ENCODE results near the gene EFCAB14. TPM values are rescaled to one million over a fixed set of nuclear protein-coding genes. Genes with fewer than 3 reads are reported as not detected.
"Not testable (repeated sequence)": the region's sequence is repeated elsewhere in the genome, so short reads cannot be mapped to it uniquely, and the experiment has no call there.

EFCAB14 gene
- total and polyA plus RNA-seq, 10 of the 15 experiments (the other 5 are each of a cell fraction or from before 2014, with no cell fraction given) = 7.8 to 66.0 (median 41.6) TPM

GRCh38 chr1:46694676-46695075, 24.2 kb downstream of the EFCAB14 start:
- H3K4me2 ChIP-seq (ENCODE audit: control insufficient read depth, insufficient read depth); CTCF ChIA-PET; H3K9ac ChIP-seq (ENCODE audit: control insufficient read depth, insufficient read depth, low read length); POLR2A ChIA-PET; H2AFZ ChIP-seq (ENCODE audit: control insufficient read depth, low read depth, low read length); in situ Hi-C loops (cut with MboI); intact Hi-C loops (cut with micrococcal nuclease; ENCODE audit: unreplicated experiment); H3K79me2 ChIP-seq (ENCODE audit: control insufficient read depth, insufficient read depth, low read length); H4K20me1 ChIP-seq (ENCODE audit: control insufficient read depth, insufficient read depth); H3K4me1 ChIP-seq (ENCODE audit: control insufficient read depth, insufficient read depth, low read length); H3K27ac ChIP-seq (ENCODE audit: control insufficient read depth, insufficient read depth); H3K4me3 ChIP-seq; FAIRE-seq; RAD21 ChIA-PET (ENCODE audit: unreplicated experiment); ATAC-seq; BruUV-seq (replicated peaks); H3K9me3 ChIP-seq (replicated peaks; ENCODE audit: control insufficient read depth, insufficient read depth, low read length); DNase-seq (ENCODE audit: low read depth, low spot score); H3K27me3 ChIP-seq (replicated peaks in 1 of 2; ENCODE audit: control insufficient read depth in 2 of 2, insufficient read depth in 2 of 2, low read length in 1 of 2): not testable (repeated sequence)
- WGBS (ENCODE audit: insufficient coverage, insufficient replicate concordance, low lambda C conversion rate, missing lambda C conversion rate) = 96% methylated on average over 4 of the region's 4 CpGs
- SMC1A ChIA-PET (ENCODE audit: uncharacterized antibody, unreplicated experiment) = interaction anchor here (1.3 kb wide), 1 partner anchor 18 kb away, joined by 3 read pairs; no protein-coding TSS in a partner anchor
- peaks cover 13 to 29% of the 10 kb centered on the region in 2 experiments for H3K36me3 ChIP-seq (ENCODE audit: control insufficient read depth in 2 of 2, insufficient read depth in 2 of 2, low read length in 1 of 2)

- BruUV-seq (replicated peaks) = no TSS peak
- ATAC-seq = no peak
- no peak for DNase-seq (ENCODE audit: low read depth, low spot score)
- TF ChIP-seq CBX5 (IDR thresholded peaks at IDR 0.05; ENCODE audit: low read depth) = no peak
- TF ChIP-seq HDAC6 (IDR thresholded peaks at IDR 0.05; ENCODE audit: unreplicated experiment) = no peak
- no peak for TF ChIP-seq CBFB (IDR thresholded peaks at IDR 0.05; ENCODE audit: low read depth)
- TF ChIP-seq IKZF2 (IDR thresholded peaks at IDR 0.05) = no peak
- TF ChIP-seq STAT1 (conservative IDR thresholded peaks at IDR 0.05) = no peak
- no peak for TF ChIP-seq NBN (IDR thresholded peaks at IDR 0.05)
- no peak for TF ChIP-seq ZBTB11 (CRISPR knock-in tag; IDR thresholded peaks at IDR 0.05)
- TF ChIP-seq ZBTB33 (IDR thresholded peaks at IDR 0.05) = no peak
- no peak for TF ChIP-seq LARP7 (IDR thresholded peaks at IDR 0.05)
- no peak for TF ChIP-seq TCF7 (IDR thresholded peaks at IDR 0.05; ENCODE audit: borderline replicate concordance)
- H3K4me1 ChIP-seq (ENCODE audit: control insufficient read depth, insufficient read depth, low read length) = no peaks in the 10 kb centered on the region
- ChIA-PET RAD21 (ENCODE audit: unreplicated experiment) (no interaction called here), POLR2A (no interaction called here), SMC1A (ENCODE audit: uncharacterized antibody, unreplicated experiment) (no interaction called here), CTCF (no interaction called here)
- H3K27me3 ChIP-seq (replicated peaks in 1 of 2; ENCODE audit: control insufficient read depth in 2 of 2, insufficient read depth in 2 of 2, low read length in 1 of 2) = no peaks in the 10 kb centered on the region
- peaks cover 16 to 34% of the 10 kb centered on the region in 2 experiments for H3K36me3 ChIP-seq (ENCODE audit: control insufficient read depth in 2 of 2, insufficient read depth in 2 of 2, low read length in 1 of 2)
- H3K9me3 ChIP-seq (replicated peaks; ENCODE audit: control insufficient read depth, insufficient read depth, low read length) = no peaks in the 10 kb centered on the region
- H3K9ac ChIP-seq (ENCODE audit: control insufficient read depth, insufficient read depth, low read length) = no peak overlapping the region
- H3K4me3 ChIP-seq = no peak overlapping the region
- in situ Hi-C loops (cut with MboI) = no loop called here
- FAIRE-seq = no peak
- no peaks in the 10 kb centered on the region for H4K20me1 ChIP-seq (ENCODE audit: control insufficient read depth, insufficient read depth)
- no peaks in the 10 kb centered on the region for H3K79me2 ChIP-seq (ENCODE audit: control insufficient read depth, insufficient read depth, low read length)
- H3K27ac ChIP-seq (ENCODE audit: control insufficient read depth, insufficient read depth) = no peak overlapping the region
- intact Hi-C loops (cut with micrococcal nuclease; ENCODE audit: unreplicated experiment) = no loop called here
- H2AFZ ChIP-seq (ENCODE audit: control insufficient read depth, low read depth, low read length) = no peak overlapping the region
- no peak overlapping the region for H3K4me2 ChIP-seq (ENCODE audit: control insufficient read depth, insufficient read depth)
- WGBS (ENCODE audit: insufficient coverage, insufficient replicate concordance, low lambda C conversion rate, missing lambda C conversion rate) = 98% methylated on average over 3 of the region's 3 CpGs
These were observed 25.8 kb downstream of the EFCAB14 start for GRCh38 chr1:46692811-46693770.
